Transverse colon (tissue), 4 donors: Measurements from ENCODE around the gene TAX1BP1. TPM values are rescaled to one million over a fixed set of nuclear protein-coding genes. Genes with fewer than 3 reads are reported as not detected.

Experiments
- DNase-seq: peaks from one replicate; pipeline ENCODE4 v3.0.0-alpha.2; 2019
- H3K27ac ChIP-seq, 4 donors: fragments of 200-600 bp; sonication (generic); 2 replicates each; pipeline ENCODE4 v1.5.1; 2016 to 2018; ENCODE audit warnings: inconsistent platforms in 4 of 4
- H3K27me3 ChIP-seq: fragments of 200-600 bp; sonication (generic); 2 replicates; pipeline ENCODE4 v1.5.1; 2017; ENCODE audit warnings: inconsistent platforms
- H3K36me3 ChIP-seq, 4 donors: fragments of 200-600 bp; sonication (generic); 2 replicates each; pipeline ENCODE4 v1.5.1; 2017 to 2019; ENCODE audit warnings: inconsistent platforms in 4 of 4
- H3K4me1 ChIP-seq, 4 donors: fragments of 200-600 bp; sonication (generic); 2 replicates each; pipeline ENCODE4 v1.5.1; 2017 to 2020; ENCODE audit warnings: inconsistent platforms in 4 of 4
- H3K4me3 ChIP-seq, 4 donors: fragments of 200-600 bp; sonication (generic); 1 replicate in 1 of 4; 2 replicates in 3 of 4; pipeline versions ENCODE4 v1.5.1 to v1.6.1; 2017 to 2019; ENCODE audit warnings: inconsistent platforms in 4 of 4
- H3K9me3 ChIP-seq, 2 donors: fragments of 200-600 bp; sonication (generic); 2 replicates each; pipeline ENCODE4 v1.5.1; 2017 to 2019; ENCODE audit warnings: inconsistent platforms in 2 of 2
- CTCF ChIP-seq, 5 experiments: fragments of 200-600 bp in 3 of 5; fragments of 450-650 bp in 2 of 5; sonication (generic) in 3 of 5; IDR thresholded peaks; 1 replicate in 2 of 5; 2 replicates in 3 of 5; pipeline ENCODE4 v1.5.1; 2016 to 2017; ENCODE audit warnings: antibody characterized with exemption in 5 of 5, inconsistent platforms in 3 of 5, mild to moderate bottlenecking in 2 of 5, moderate library complexity in 1 of 5
- EP300 ChIP-seq: sonication (generic); formaldehyde crosslinking; IDR thresholded peaks from one replicate; pipeline ENCODE4 v1.6.1; 2017; ENCODE audit warnings: antibody characterized with exemption, low read depth
- POLR2A ChIP-seq: fragments of 450-650 bp; IDR thresholded peaks from one replicate; pipeline ENCODE4 v1.6.1; 2016; ENCODE audit warnings: antibody characterized with exemption, mild to moderate bottlenecking, moderate library complexity
- POLR2AphosphoS5 ChIP-seq, 3 donors: sonication (generic); formaldehyde crosslinking; IDR thresholded peaks; one replicate each; pipeline ENCODE4 v1.6.1; 2016; ENCODE audit warnings: antibody characterized with exemption in 3 of 3
- WGBS, 2 donors: methylation state at CpG; one replicate each; pipeline ENCODE4 v1.1.5; 2018; ENCODE audit warnings: low coverage in 1 of 2; 5-methylcytosine and 5-hydroxymethylcytosine counted together
- in situ Hi-C, 4 donors: fragments of 200-750 bp; cut with MboI; loops; one replicate each; pipeline versions ENCODE4 v1.15.0 to v1.15.1; 2017; ENCODE audit warnings: low sequenced_read_pairs in 3 of 4, low pct_ligation_motif_present in 1 of 4, low pct_unique_long_range_greater_than_20kb in 1 of 4
- intact Hi-C: fragments of 100-400 bp; cut with DNase I; formaldehyde crosslinking; loops from one replicate; pipeline ENCODE4 v1.15.1; 2023; ENCODE audit warnings: low total_unique reads
- total RNA-seq, 4 donors: library from RNA; depleted of rRNA; stranded (reverse); fragments of >200 nt; gene quantifications; one replicate each; pipeline ENCODE4 v1.1.0, GENCODE V29; 2016

TAX1BP1 gene
- total RNA-seq, 4 donors from 2014 or later, result 67.9 to 133 (median 123) TPM

DNA sequence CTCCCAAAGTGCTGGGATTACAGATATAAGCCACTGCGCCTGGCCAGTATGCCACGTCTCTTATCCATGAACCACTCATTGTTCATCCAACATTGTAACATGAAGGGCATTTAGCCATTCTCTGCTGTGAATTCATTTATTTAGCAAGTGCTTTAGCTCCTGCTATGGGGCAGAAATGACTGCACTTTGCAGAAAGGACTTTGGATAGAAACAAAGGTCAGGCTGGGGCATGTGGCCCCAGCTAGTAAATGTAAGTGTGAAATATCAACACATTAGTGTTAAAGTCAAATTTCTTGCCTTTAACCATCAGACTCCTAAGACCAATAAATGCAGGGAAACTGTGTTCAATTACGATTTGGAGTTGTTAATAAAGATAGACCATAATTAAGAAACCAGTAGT is 27.7 kb upstream of the TAX1BP1 start:
- WGBS, 2 donors, result 44 to 89% methylated on average over 1 to 3 of the region's 3 CpGs
- TF ChIP-seq POLR2A, result no peak
- no peak for TF ChIP-seq POLR2AphosphoS5 (IDR thresholded peaks at IDR 0.05)
- TF ChIP-seq CTCF (IDR thresholded peaks at IDR 0.05), result no peak
- no peak for TF ChIP-seq EP300
- Histone ChIP-seq H3K27me3 (no peaks in the 10 kb centered on the region), H3K4me3 (no peak overlapping the region), H3K36me3 (no peaks in the 10 kb centered on the region), H3K4me1 (peaks cover 0 to 5% (median 0%) of the 10 kb centered on the region in 4 donors), H3K27ac (no peak overlapping the region), H3K9me3 (no peaks in the 10 kb centered on the region)
- in situ Hi-C loops (no loop called here), intact Hi-C loops (no loop called here)
- DNase-seq, result no peak

DNA sequence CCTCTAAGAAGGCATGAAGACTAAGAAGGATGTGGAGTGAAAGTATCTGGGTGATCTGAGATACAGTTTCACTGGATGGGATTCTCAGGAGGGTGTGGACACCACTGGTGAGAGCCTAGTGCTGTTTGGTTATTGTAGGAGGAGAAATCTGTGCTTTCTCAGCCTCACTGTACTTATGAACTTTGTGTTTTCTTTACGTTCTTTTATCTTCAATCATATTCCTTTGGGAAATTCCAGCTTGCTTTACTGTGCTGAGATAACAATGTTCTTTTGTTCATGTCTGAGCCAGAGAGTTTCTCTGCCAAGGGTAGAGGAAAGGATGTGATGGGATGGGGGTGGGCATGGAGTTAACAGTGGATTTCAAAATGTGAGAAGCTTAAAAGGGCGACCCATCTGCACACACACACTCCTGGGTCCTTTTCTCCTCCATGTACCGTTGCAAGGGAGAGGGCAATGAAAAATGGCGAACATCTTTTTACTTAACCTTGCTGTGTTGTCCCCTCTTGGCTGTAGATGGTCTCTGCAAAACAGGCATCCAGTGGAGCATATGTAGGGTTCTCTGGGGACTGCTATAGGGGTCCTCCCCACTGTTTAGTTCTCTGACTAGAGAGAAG is 25.0 kb upstream of the TAX1BP1 start:
- no peak for TF ChIP-seq EP300
- TF ChIP-seq CTCF (IDR thresholded peaks at IDR 0.05), result no peak
- no peak for TF ChIP-seq POLR2AphosphoS5 (IDR thresholded peaks at IDR 0.05)
- no peak for TF ChIP-seq POLR2A
- intact Hi-C loops (no loop called here), in situ Hi-C loops (no loop called here)
- Histone ChIP-seq H3K4me3 (no peak overlapping the region), H3K4me1 (peaks cover 0 to 5% (median 0%) of the 10 kb centered on the region in 4 donors), H3K27me3 (no peaks in the 10 kb centered on the region), H3K9me3 (no peaks in the 10 kb centered on the region), H3K27ac (no peak overlapping the region), H3K36me3 (no peaks in the 10 kb centered on the region)
- DNase-seq, result no peak
- WGBS, 2 donors, result 56 to 71% methylated on average over 2 to 4 of the region's 4 CpGs

DNA sequence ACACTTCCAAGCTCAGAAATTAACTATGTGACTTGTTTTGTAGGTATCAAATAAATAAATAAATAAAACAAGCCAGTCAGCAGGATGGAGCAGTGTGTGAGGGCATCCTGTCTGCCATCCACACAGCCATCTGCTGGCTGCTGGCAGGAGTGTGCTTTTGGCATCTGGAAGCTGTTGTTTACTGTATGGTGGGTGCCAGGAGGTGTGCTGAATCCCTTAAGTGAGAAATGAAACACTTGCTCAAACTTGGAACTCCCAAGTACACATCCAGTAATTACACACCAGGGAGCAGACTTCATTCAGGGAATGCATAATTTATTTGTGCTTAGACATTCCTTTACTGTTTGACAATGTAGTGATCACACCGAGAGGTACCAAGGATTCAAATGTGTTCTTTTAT is 16.9 kb upstream of the TAX1BP1 start:
- TF ChIP-seq CTCF (IDR thresholded peaks at IDR 0.05) (peak in 3 of 5 experiments; percentile 9 to 16 (median 13)), EP300 (no peak)
- H3K4me1 ChIP-seq, result no peaks in the 10 kb centered on the region
- no peaks in the 10 kb centered on the region for H3K36me3 ChIP-seq
- in situ Hi-C loops (no loop called here), intact Hi-C loops (no loop called here)
- H3K9me3 ChIP-seq, result no peaks in the 10 kb centered on the region
- no peak overlapping the region for H3K27ac ChIP-seq
- DNase-seq, result no peak
- H3K27me3 ChIP-seq, result no peaks in the 10 kb centered on the region
- H3K4me3 ChIP-seq, result no peak overlapping the region
- 50 to 71% methylated on average over 1 of the region's 1 CpG for WGBS, 2 donors

- DNase-seq, result no peak
- 82 to 91% methylated on average over 5 to 6 of the region's 6 CpGs for WGBS, 2 donors
- H3K4me3 ChIP-seq, result no peak overlapping the region
- TF ChIP-seq POLR2AphosphoS5 (IDR thresholded peaks at IDR 0.05), result no peak
- no peak for TF ChIP-seq EP300
- no peak for TF ChIP-seq POLR2A
- no peak for TF ChIP-seq CTCF (IDR thresholded peaks at IDR 0.05)
- no peaks in the 10 kb centered on the region for H3K4me1 ChIP-seq
- H3K27ac ChIP-seq, result no peak overlapping the region
- H3K9me3 ChIP-seq, result no peaks in the 10 kb centered on the region
- H3K36me3 ChIP-seq, result no peaks in the 10 kb centered on the region
- H3K27me3 ChIP-seq, result no peaks in the 10 kb centered on the region
- in situ Hi-C loops, result no loop called here
- intact Hi-C loops, result no loop called here
Measured at GRCh38 chr7:27727058-27727457, 12.9 kb upstream of the TAX1BP1 start.
